NCI-H2107 treated with DMSO at 0.1 percent for 48 hours (cell line): ENCODE measurements around the gene JADE3.

Experiments
- DNase-seq: peaks from one replicate; lab custom pipeline; 2025; ENCODE audit not compliant: unreplicated experiment; lab: John Stamatoyannopoulos, UW

Gene JADE3

GRCh38 chrX:47101206-47101605 lies 189.0 kb downstream of the JADE3 start:
- no peak for DNase-seq
